ENCODE results near the gene CDKN1C. TPM values are rescaled to one million over a fixed set of nuclear protein-coding genes. Genes with fewer than 3 reads are reported as not detected.

The CDKN1C gene
- total RNA-seq, 4 donors from 2014 or later, result 153 to 349 (median 186) TPM

GRCh38 chr11:2912498-2912897 lies 26.9 kb upstream of the CDKN1C start:
- intact Hi-C loops (cut with DNase I), result no loop called here
- WGBS, result 94% methylated on average over 3 of the region's 5 CpGs
- Histone ChIP-seq H3K27ac (replicated peaks in 1 of 4) (no peak overlapping the region), H3K4me1 (peaks cover 11 to 14% (median 12%) of the 10 kb centered on the region in 4 donors), H3K4me3 (no peak overlapping the region), H3K9me3 (no peaks in the 10 kb centered on the region), H3K27me3 (peaks cover 0 to 23% (median 7%) of the 10 kb centered on the region in 4 donors), H3K36me3 (no peaks in the 10 kb centered on the region)
- DNase-seq (ENCODE audit: extremely low spot score), result no peak
- TF ChIP-seq EP300 (IDR thresholded peaks at IDR 0.05) (no peak), CTCF (IDR thresholded peaks at IDR 0.05) (no peak), POLR2A (IDR thresholded peaks at IDR 0.05; ENCODE audit: low read depth) (no peak), POLR2AphosphoS5 (IDR thresholded peaks at IDR 0.05) (no peak)

- TF ChIP-seq CTCF (IDR thresholded peaks at IDR 0.05) (no peak), EP300 (IDR thresholded peaks at IDR 0.05) (no peak), POLR2AphosphoS5 (IDR thresholded peaks at IDR 0.05) (no peak), POLR2A (IDR thresholded peaks at IDR 0.05; ENCODE audit: low read depth) (no peak)
- no peak for DNase-seq (ENCODE audit: extremely low spot score)
- H3K27me3 ChIP-seq, result peaks cover 0 to 30% (median 7%) of the 10 kb centered on the region in 4 donors
- no peak overlapping the region for H3K4me3 ChIP-seq
- H3K27ac ChIP-seq (replicated peaks in 1 of 4), result no peak overlapping the region
- H3K9me3 ChIP-seq, result peaks cover 0 to 5% (median 0%) of the 10 kb centered on the region in 4 donors
- 92% methylated on average over 6 of the region's 12 CpGs for WGBS
- H3K4me1 ChIP-seq, result peaks cover 11 to 14% (median 12%) of the 10 kb centered on the region in 4 donors
- intact Hi-C loops (cut with DNase I), result no loop called here
- H3K36me3 ChIP-seq, result no peaks in the 10 kb centered on the region
These were observed 26.3 kb upstream of the CDKN1C start for GRCh38 chr11:2911785-2912391.

GRCh38 chr11:2911088-2911784 lies 25.7 kb upstream of the CDKN1C start:
- H3K4me1 ChIP-seq, result peaks cover 11 to 14% (median 12%) of the 10 kb centered on the region in 4 donors
- TF ChIP-seq CTCF (IDR thresholded peaks at IDR 0.05), result no peak
- no peak for TF ChIP-seq POLR2AphosphoS5 (IDR thresholded peaks at IDR 0.05)
- TF ChIP-seq POLR2A (IDR thresholded peaks at IDR 0.05; ENCODE audit: low read depth), result no peak
- no peak for TF ChIP-seq EP300 (IDR thresholded peaks at IDR 0.05)
- no peak overlapping the region for H3K27ac ChIP-seq (replicated peaks in 1 of 4)
- peaks cover 0 to 32% (median 7%) of the 10 kb centered on the region in 4 donors for H3K27me3 ChIP-seq
- DNase-seq (ENCODE audit: extremely low spot score), result no peak
- H3K36me3 ChIP-seq, result no peaks in the 10 kb centered on the region
- intact Hi-C loops (cut with DNase I), result no loop called here
- peaks cover 0 to 5% (median 0%) of the 10 kb centered on the region in 4 donors for H3K9me3 ChIP-seq
- 93% methylated on average over 17 of the region's 18 CpGs for WGBS
- no peak overlapping the region for H3K4me3 ChIP-seq

- TF ChIP-seq CTCF (IDR thresholded peaks at IDR 0.05) (no peak), POLR2A (IDR thresholded peaks at IDR 0.05; ENCODE audit: low read depth) (no peak), POLR2AphosphoS5 (IDR thresholded peaks at IDR 0.05) (no peak), EP300 (IDR thresholded peaks at IDR 0.05) (no peak)
- H3K4me3 ChIP-seq, result no peak overlapping the region
- H3K27me3 ChIP-seq, result peaks cover 0 to 32% (median 7%) of the 10 kb centered on the region in 4 donors
- no peak for DNase-seq (ENCODE audit: extremely low spot score)
- no peaks in the 10 kb centered on the region for H3K36me3 ChIP-seq
- H3K4me1 ChIP-seq, result peaks cover 11 to 14% (median 12%) of the 10 kb centered on the region in 4 donors
- intact Hi-C loops (cut with DNase I), result no loop called here
- 87% methylated on average over 10 of the region's 13 CpGs for WGBS
- H3K27ac ChIP-seq (replicated peaks in 1 of 4), result no peak overlapping the region
- H3K9me3 ChIP-seq, result peaks cover 0 to 5% (median 0%) of the 10 kb centered on the region in 4 donors
These were observed 24.9 kb upstream of the CDKN1C start for GRCh38 chr11:2910401-2910955.
